HepG2 (cell line): ENCODE data around the gene PALMD. TPM values are rescaled to one million over a fixed set of nuclear protein-coding genes. Genes with fewer than 3 reads are reported as not detected.

ENCODE experiments used
- ATAC-seq: fragments of 200-7000 bp; cut with Tn5 transposase; 3 replicates; pipeline ENCODE4 v1.9.1; 2020; ENCODE audit warnings: mild to moderate bottlenecking, moderate library complexity
- BruUV-seq: library from RNA; stranded (reverse); fragments of 400-500 nt; replicated peaks from 2 replicates; lab custom pipeline; 2021; lab: Mats Ljungman, UMichigan
- CTCF ChIA-PET: fragments of 300-600 bp; formaldehyde crosslinking; extraction: SDS; loops from one replicate; lab custom pipeline; 2021; ENCODE audit warnings: low total read pairs, inconsistent platforms, low intra/inter-chr PET ratio; lab: Yijun Ruan, JAX
- POLR2A ChIA-PET: fragments of 350-600 bp; sonication (Branson Sonifier 250); formaldehyde crosslinking; loops from one replicate; lab custom pipeline; 2020; ENCODE audit warnings: antibody characterized with exemption, inconsistent platforms; lab: Yijun Ruan, JAX
- DNase-seq: peaks from one replicate; pipeline ENCODE4 v3.0.0-alpha.2; 2015; ENCODE audit warnings: low spot score
- FAIRE-seq: peaks from 3 replicates; lab custom pipeline; 2011; peaks lifted over from hg19 to GRCh38; lab: Jason Lieb, UNC
- H2AFZ ChIP-seq: one replicate; pipeline ENCODE4 v1.6.1; 2011; ENCODE audit warnings: low read length, inconsistent platforms
- H3K27ac ChIP-seq: fragments of 300-600 bp; 3 replicates; pipeline ENCODE4 v1.8.0; 2011; ENCODE audit warnings: mixed run types, mild to moderate bottlenecking, mixed read lengths, low read length, inconsistent platforms; ENCODE audit not compliant: insufficient read depth; ENCODE audit errors: extremely low read length
- H3K27me3 ChIP-seq, 2 experiments: fragments of 200-600 bp in 1 of 2; 2 replicates in 1 of 2; 3 replicates in 1 of 2; pipeline versions ENCODE4 v1.6.0 to v1.8.0; 2011; ENCODE audit warnings: low read length in 2 of 2, mild to moderate bottlenecking in 2 of 2, moderate library complexity in 2 of 2, inconsistent platforms in 1 of 2; ENCODE audit not compliant: insufficient read depth in 2 of 2, control insufficient read depth in 1 of 2
- H3K36me3 ChIP-seq, 2 experiments: fragments of 200-600 bp in 1 of 2; replicated peaks in 1 of 2; 2 replicates in 1 of 2; 3 replicates in 1 of 2; pipeline versions ENCODE4 v1.5.1 to v1.8.0; 2011; ENCODE audit warnings: low read length in 2 of 2, inconsistent platforms in 1 of 2; ENCODE audit not compliant: insufficient read depth in 2 of 2, control insufficient read depth in 1 of 2
- H3K4me1 ChIP-seq: 2 replicates; pipeline ENCODE4 v1.5.1; 2012; ENCODE audit warnings: low read length, inconsistent platforms; ENCODE audit not compliant: insufficient read depth
- H3K4me2 ChIP-seq: 2 replicates; pipeline ENCODE4 v1.6.0; 2011; ENCODE audit warnings: low read depth, low read length, inconsistent platforms
- H3K4me3 ChIP-seq, 3 experiments: fragments of 200-600 bp in 1 of 3; sonication (generic), shearing (Covaris generic) in 1 of 3; replicated peaks in 1 of 3; 2 replicates each; pipeline ENCODE4 v1.5.1; 2011 to 2016; ENCODE audit warnings: low read length in 3 of 3, inconsistent platforms in 2 of 3, low read depth in 2 of 3, mild to moderate bottlenecking in 2 of 3, control low read depth in 1 of 3, mixed read lengths in 1 of 3; ENCODE audit not compliant: insufficient read depth in 1 of 3
- H3K79me2 ChIP-seq: one replicate; pipeline ENCODE4 v1.6.1; 2011; ENCODE audit warnings: low read length, inconsistent platforms; ENCODE audit not compliant: insufficient read depth
- H3K9ac ChIP-seq: 2 replicates; pipeline ENCODE4 v1.6.0; 2011; ENCODE audit warnings: mild to moderate bottlenecking, low read depth, low read length, inconsistent platforms; ENCODE audit not compliant: insufficient read depth
- H3K9me3 ChIP-seq: 2 replicates; pipeline ENCODE4 v1.5.1; 2012; ENCODE audit warnings: mild to moderate bottlenecking, low read length
- H4K20me1 ChIP-seq: 2 replicates; pipeline ENCODE4 v1.6.0; 2011; ENCODE audit warnings: inconsistent platforms, mild to moderate bottlenecking, low read length, moderate library complexity; ENCODE audit not compliant: insufficient read depth
- ATF7 ChIP-seq, 2 experiments: fragments of 450-650 bp in 1 of 2; sonication (generic) in 1 of 2; formaldehyde crosslinking in 1 of 2; IDR thresholded peaks; 2 replicates each; pipeline versions ENCODE4 v1.4.0 to v1.6.1; 2016 to 2020; ENCODE audit warnings: antibody characterized with exemption in 1 of 2, mild to moderate bottlenecking in 1 of 2, missing genetic modification reagents in 1 of 2
- ETV6 ChIP-seq: sonication (generic); formaldehyde crosslinking; conservative IDR thresholded peaks from 2 replicates; pipeline ENCODE4 v1.4.0; 2020; ENCODE audit warnings: missing genetic modification reagents
- GLI4 ChIP-seq: sonication (generic); formaldehyde crosslinking; IDR thresholded peaks from 2 replicates; pipeline ENCODE4 v1.5.1; 2020; ENCODE audit warnings: missing genetic modification reagents, mild to moderate bottlenecking, moderate library complexity, borderline replicate concordance
- ZNF556 ChIP-seq: sonication (generic); formaldehyde crosslinking; IDR thresholded peaks from 2 replicates; pipeline ENCODE4 v1.4.0; 2020; ENCODE audit warnings: mild to moderate bottlenecking, missing genetic modification reagents, borderline replicate concordance
- WGBS: methylation state at CpG from one replicate; pipeline ENCODE4 v1.1.6; 2017; ENCODE audit warnings: low lambda C conversion rate; 5-methylcytosine and 5-hydroxymethylcytosine counted together
- in situ Hi-C: cut with HindIII; loops from 2 replicates; pipeline ENCODE4 v1.10.0; 2017; ENCODE audit warnings: low pct_unique_long_range_greater_than_20kb; ENCODE audit not compliant: extremely low pct_ligation_motif_present
- intact Hi-C: fragments of 100-400 bp; cut with micrococcal nuclease; formaldehyde crosslinking; loops from one replicate; pipeline ENCODE4 v1.10.0; 2022; ENCODE audit not compliant: unreplicated experiment
- polyA plus RNA-seq, 8 experiments: library from polyadenylated mRNA; depleted of rRNA in 3 of 8; stranded (reverse) in 7 of 8; unstranded in 1 of 8; fragments of >200 nt; fragmentation: Illumina TruSeq in 4 of 8; extraction: Trizol in 4 of 8; gene quantifications; 2 replicates each; pipeline versions ENCODE4 v1.2.1 to v1.2.3, GENCODE V29; 2011 to 2016; ENCODE audit warnings: low read depth in 4 of 8, missing spikeins in 1 of 8, mixed read lengths in 1 of 8; ENCODE audit not compliant: insufficient read depth in 1 of 8
- total RNA-seq, 5 experiments: library from RNA; depleted of rRNA; stranded (reverse); fragments of >200 nt; fragmentation: Illumina TruSeq; extraction: Trizol; gene quantifications; 2 replicates each; pipeline ENCODE4 v1.2.3, GENCODE V29; 2016; ENCODE audit warnings: low read depth in 1 of 5
- TF ChIP-seq, protein P1 (sequence below): sonication (generic); formaldehyde crosslinking; IDR thresholded peaks from 2 replicates; pipeline ENCODE4 v1.8.0; 2022; ENCODE audit warnings: low read depth, missing genetic modification reagents
- TF ChIP-seq, protein P2 (sequence below): sonication (generic); formaldehyde crosslinking; IDR thresholded peaks from 2 replicates; pipeline ENCODE4 v1.5.0; 2020; ENCODE audit warnings: mild to moderate bottlenecking, missing genetic modification reagents
- TF ChIP-seq, protein P3 (sequence below): sonication (generic); formaldehyde crosslinking; IDR thresholded peaks from 2 replicates; pipeline ENCODE4 v1.8.0; 2022; ENCODE audit warnings: missing genetic modification reagents, mild to moderate bottlenecking, inconsistent platforms, borderline replicate concordance

Gene PALMD
- total and polyA plus RNA-seq, 2 of the 13 experiments (the other 11 are each of a cell fraction or from before 2014, with no cell fraction given) = 5.5 to 31.1 TPM

DNA sequence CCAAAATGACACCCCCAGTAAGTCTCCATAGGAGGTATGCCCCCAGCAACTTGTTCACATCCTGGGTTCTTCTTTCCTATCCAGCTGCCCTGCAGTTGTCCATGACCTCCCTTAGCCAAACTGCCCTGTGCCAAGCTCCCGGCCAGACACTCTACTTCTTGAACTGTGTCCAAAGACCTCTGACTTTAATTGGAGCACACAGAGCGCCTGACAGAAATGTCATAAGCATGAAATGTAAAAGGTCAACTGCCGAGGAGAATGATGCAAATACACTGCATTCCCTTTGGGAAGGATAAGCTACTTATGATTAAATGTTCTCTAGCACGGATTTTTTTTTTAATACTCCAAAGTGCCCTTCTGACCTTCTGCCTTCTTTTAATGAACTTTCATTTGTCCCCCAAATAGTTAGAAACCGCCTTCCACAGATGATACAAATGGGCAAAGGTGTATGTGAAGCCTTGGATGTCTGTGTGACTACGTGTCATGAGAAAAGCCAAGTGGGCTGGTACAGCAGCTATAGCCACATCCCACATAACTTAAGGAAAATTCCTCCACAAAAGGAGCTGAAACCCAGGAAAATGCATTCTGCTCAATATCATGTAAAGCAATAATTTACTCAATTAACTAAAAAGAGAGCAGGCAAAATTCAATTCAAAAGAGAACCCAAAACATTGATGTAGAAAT, 26.8 kb downstream of the PALMD start (continued):
- TF ChIP-seq, protein P1, sequence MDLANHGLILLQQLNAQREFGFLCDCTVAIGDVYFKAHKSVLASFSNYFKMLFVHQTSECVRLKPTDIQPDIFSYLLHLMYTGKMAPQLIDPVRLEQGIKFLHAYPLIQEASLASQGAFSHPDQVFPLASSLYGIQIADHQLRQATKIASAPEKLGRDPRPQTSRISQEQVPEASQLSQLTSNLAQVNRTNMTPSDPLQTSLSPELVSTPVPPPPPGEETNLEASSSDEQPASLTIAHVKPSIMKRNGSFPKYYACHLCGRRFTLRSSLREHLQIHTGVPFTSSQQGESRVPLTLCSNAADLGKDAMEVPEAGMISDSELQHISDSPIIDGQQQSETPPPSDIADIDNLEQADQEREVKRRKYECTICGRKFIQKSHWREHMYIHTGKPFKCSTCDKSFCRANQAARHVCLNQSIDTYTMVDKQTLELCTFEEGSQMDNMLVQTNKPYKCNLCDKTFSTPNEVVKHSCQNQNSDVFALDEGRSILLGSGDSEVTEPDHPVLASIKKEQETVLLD = no peak
- TF ChIP-seq, protein P2, sequence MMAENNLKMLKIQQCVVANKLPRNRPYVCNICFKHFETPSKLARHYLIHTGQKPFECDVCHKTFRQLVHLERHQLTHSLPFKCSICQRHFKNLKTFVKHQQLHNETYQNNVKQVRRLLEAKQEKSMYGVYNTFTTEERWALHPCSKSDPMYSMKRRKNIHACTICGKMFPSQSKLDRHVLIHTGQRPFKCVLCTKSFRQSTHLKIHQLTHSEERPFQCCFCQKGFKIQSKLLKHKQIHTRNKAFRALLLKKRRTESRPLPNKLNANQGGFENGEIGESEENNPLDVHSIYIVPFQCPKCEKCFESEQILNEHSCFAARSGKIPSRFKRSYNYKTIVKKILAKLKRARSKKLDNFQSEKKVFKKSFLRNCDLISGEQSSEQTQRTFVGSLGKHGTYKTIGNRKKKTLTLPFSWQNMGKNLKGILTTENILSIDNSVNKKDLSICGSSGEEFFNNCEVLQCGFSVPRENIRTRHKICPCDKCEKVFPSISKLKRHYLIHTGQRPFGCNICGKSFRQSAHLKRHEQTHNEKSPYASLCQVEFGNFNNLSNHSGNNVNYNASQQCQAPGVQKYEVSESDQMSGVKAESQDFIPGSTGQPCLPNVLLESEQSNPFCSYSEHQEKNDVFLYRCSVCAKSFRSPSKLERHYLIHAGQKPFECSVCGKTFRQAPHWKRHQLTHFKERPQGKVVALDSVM (CRISPR knock-in tag) = no peak

DNA sequence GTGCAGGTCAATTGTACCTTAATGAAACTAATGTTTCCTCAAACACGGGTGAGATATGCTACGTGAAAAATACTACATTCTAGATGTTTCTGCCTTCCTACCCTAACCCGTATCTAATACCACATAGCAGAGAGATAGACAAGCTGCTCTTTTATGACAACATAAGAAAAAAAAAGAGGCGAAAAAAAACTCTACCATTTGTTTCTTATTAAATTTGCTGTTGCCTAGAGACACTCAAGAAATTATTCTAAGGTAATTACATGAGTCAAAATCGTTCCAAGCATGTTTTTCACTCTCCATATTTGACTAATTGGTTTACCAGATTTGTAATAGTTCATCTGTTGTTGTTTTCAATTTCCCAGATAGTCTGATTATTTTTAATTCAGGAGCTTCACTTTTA, 27.4 kb downstream of the PALMD start:
- no TSS peak for BruUV-seq
- ChIA-PET CTCF (no interaction called here), POLR2A (no interaction called here)
- H3K27me3 ChIP-seq = no peaks in the 10 kb centered on the region
- H3K79me2 ChIP-seq = no peaks in the 10 kb centered on the region
- H3K27ac ChIP-seq = no peak overlapping the region
- no peak overlapping the region for H2AFZ ChIP-seq
- FAIRE-seq (no peak), ATAC-seq (no peak), DNase-seq (no peak)
- TF ChIP-seq, protein P3, sequence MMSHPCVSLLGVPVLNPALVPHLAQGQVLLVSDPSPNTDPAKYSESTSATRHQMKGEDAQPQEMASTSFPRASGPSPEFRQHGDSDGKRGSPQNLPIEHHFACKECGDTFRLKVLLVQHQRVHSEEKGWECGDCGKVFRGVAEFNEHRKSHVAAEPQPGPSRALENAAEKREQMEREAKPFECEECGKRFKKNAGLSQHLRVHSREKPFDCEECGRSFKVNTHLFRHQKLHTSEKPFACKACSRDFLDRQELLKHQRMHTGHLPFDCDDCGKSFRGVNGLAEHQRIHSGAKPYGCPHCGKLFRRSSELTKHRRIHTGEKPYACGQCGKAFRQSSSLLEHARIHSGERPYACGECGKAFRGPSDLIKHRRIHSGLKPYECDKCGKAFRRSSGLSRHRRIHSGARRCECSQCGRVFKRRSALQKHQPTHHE = no peak
- TF ChIP-seq ETV6 (CRISPR knock-in tag) (no peak), ZNF556 (CRISPR knock-in tag) (no peak), ATF7 (IDR thresholded peaks at IDR 0.05) (no peak), ATF7 (CRISPR knock-in tag; IDR thresholded peaks at IDR 0.05) (no peak), GLI4 (no peak)
- intact Hi-C loops (no loop called here), in situ Hi-C loops (no loop called here)
- H3K4me2 ChIP-seq = no peak overlapping the region
- H3K9ac ChIP-seq = no peak overlapping the region
- no peak overlapping the region for H3K4me3 ChIP-seq
- no peaks in the 10 kb centered on the region for H3K9me3 ChIP-seq
- no peaks in the 10 kb centered on the region for H4K20me1 ChIP-seq
- peaks cover 17 to 73% of the 10 kb centered on the region in 2 experiments for H3K36me3 ChIP-seq
- 89% methylated on average over 5 of the region's 5 CpGs for WGBS
- 0 out of 2 replicates have a peak, but pooled peaks cover 7% of the 10 kb centered on the region for H3K4me1 ChIP-seq
